Activated gamma-delta T cell treated with anti-CD3 and anti-CD28 coated beads, Interleukin-2, amount 50 U/mL, for 16 hours (primary cell): ENCODE results near the gene VLDLR.
"Not testable (repeated sequence)": the region's sequence is repeated elsewhere in the genome, so short reads cannot be mapped to it uniquely, and the experiment has no call there.

Source experiments
- DNase-seq: peaks from one replicate; pipeline ENCODE4 v3.0.0-alpha.2; 2020; ENCODE audit warnings: low read depth

Gene VLDLR

DNA sequence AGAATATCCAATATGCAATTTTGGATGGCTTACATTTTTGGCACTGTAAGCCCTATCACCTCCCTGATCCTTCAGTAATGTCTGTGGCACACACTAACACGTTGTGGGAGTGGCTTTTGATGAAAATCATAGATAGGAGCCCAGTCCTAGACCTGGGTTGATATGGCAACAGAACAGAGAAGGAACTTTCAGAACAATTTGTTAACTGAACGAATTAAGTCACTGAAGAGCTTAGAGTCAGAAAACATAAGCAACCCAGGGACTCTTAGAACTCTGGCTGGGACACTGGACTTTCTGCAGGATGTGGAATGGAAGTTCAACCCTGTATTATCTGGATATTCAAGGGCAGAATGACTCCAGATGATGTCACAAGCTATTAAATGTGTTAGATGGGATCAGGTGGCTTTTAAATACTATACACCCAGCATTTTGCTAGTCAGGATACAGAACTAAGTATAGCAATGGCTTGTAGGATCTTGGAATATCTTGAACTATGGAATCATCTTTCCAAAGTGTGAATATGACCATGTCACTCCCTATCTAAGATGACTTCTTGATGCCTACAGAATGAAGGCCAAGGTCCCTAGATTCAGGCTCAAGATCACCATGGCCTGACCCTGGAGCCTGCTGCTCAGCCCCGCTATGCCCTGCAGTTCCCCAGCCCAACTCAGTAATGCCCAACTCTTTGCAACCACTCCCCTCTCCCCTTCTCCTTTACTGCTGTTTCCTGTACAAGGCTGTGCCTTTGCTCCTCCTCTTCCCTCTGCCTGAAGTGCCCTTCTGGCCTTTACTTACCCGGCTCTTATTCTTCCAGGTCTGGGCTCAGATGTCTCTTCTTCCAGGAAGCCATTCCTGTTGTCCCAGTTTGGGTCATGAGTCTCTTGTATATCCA is 42.8 kb downstream of the VLDLR start:
- no peak for DNase-seq

DNA sequence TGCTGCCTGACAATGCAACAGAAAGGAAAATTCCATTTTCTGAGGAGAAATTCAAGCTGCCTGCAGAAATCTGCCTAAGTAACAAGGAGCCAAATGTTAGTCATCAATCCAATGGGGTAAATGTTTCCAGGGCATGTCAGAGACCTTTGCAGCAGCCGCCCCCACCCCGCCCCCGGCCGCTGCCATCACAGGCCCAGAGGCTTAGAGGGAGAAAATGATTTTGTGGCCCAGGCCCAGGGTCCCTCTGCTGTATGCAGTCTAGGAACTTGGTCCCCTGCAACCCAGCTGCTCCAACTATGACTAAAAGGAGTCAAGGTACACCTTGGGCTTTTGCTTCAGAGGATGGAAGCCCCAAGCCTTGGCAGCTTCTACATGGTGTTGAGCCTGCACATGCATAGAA is 45.0 kb downstream of the VLDLR start:
- DNase-seq, result no peak

DNA sequence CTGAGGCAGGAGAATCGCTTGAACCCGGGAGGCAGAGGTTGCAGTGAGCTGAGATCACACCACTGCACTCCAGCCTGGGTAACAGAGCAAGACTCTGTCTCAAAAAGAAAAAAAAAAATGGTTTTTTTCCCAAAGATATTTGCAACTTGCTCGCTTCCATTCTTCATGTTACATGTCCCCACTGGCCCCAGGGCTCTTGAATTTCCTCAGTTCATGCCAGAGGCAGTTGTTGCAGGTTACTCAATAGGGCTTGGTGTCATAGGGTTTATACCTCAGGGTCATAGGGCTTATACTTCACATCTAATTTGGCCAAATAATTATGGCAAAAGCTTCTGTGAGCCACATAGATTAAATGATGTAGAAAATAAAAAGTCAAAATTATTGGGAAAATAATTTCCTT is 51.6 kb downstream of the VLDLR start:
- DNase-seq, result no peak

DNA sequence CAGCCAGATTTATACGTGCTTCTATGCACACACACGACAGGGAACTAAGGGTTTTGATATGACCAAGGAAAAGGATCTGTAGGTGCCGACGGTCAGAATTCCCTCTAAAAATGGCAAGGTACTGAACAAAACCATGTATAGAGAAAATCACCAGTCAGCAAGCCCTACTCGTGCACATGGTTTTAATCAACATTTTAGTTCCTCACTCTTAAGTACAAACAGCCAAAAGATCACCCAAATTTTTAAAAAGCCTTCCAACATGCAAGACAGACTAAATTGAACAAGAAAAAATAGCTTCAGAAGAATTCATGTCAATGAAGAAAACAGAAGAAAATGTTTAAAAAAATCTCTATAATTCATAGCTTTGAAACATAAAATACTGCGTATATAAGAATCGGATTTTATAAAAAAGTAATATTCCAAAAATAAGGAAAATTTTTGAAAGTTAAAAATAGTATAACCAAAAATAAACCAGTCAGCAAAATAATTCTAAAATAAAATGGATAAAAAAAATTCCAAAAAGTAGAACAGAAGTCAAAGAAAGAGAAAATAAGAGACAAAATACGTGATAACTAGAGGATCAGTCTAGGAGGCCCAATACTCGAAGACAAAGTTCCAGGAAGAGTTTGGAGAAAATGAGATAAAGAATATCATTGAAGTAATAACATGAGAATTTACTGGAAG is 52.7 kb downstream of the VLDLR start:
- DNase-seq, result no peak

DNA sequence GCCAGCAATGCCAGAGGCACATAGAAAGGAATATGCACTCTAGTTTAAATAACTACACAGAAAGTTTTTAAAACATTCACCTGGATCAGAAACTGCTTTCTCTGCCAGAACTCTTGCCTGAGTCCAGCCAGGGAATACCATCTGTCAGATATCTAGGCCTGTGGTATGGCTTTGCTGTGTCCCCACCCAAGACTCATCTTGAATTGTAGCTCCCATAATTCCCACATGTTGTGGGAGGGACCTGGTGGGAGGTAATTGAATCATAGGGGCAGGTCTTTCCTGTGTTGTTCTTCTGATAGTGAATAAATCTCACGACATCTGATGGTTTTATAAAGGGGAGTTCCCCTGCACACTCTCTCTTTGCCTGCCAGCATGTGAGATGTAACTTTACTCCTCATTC is 54.2 kb downstream of the VLDLR start:
- DNase-seq, result no peak

DNA sequence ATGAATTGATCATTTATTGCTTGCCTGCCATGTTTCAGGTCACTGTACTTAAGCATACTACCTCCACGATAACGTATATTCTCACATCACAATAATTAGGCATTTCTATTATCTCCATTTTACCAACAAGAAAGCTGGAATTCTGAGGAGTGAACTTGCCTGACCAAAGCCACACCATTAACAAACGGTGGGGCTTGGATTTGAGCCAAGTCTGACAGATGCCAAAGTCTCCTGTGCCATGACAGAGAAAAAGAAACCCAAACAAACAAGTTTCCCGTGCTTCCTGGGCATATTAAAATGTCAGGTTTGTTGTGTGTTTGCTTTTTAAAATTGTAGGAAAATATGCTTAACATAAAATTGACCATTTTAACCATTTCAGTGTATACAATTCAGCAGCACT is 54.9 kb downstream of the VLDLR start:
- no peak for DNase-seq

DNA sequence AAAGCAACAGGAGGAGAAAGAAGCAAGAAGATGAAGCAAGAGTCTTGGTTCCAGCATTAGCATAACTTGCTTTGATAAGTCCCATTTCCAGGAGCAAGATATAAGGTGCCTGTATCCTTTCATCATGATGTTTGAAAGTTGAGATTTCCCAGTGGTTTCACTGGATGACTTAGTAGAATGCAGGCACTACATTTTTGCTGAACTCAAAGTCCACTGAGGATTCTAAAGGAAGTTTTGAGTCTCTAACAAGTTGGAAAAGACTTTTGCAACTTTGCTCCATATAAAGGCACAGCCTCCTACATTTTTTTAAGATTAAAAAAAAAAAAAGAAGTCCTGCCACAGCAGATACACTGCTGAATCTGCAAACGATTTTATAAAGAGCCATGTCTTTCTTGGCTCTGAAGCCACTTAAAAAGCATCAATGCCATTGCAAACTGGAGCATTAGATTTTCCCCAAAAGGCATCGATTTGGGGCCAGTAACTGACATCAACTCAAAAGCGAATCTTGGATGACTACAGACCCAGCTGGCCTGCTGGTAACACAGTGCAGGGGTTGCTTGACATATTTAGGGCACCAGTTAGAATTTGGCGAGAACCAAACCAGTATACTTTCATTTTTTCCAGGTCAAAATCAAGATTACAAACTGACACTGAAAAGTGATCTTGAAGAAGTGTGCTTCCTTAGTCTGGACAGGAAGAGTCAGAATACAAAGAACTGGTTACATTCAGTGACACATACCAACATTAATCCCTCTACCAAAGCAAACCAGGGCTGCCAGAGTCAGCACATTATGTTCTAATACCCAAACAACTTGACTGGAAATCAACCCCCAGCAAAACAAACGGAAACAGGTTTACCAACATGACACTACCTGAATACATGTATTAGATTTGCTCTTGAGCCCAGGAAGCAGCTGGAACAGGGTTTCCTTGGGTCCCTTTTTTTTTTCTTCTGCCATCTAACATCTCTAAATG is 56.6 kb downstream of the VLDLR start:
- DNase-seq, result no peak

DNA sequence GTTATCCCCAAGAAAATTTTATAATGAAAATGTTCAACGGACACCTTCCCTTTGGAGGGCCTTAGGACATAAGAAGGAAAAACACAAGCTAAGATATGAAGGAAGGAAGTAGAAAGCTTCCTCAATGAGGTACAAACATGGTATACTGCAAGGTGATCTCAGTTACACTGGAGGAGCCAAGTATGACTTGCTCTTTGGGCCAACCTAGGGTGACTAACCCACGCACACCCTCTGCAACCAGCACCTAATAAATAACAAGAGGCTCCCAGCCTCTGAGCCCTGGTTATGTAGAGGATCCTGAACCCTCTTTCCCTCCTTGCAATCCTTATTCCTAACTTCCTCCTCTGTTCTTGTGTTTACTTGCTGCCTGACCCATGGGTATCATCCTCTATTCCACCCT is 57.4 kb downstream of the VLDLR start:
- DNase-seq, result no peak

DNA sequence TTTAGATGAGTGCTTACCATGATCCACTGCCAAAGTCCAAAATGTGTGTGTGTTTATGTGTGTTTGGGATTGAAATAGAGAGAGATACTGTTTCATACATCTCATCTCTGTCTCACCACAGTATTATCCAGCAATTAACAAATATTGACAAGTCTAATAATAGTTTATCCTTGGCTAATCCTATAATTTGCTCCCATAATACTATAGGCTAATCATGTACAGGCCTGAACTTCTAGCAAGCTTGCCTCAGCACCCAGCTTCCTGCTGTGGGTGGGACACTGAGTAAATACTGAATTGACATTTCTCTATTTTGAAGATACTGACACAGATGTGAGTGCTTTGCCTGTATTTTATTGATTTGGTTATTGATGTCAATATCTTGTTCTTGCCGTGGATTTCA is 60.4 kb downstream of the VLDLR start:
- DNase-seq, result no peak

DNA sequence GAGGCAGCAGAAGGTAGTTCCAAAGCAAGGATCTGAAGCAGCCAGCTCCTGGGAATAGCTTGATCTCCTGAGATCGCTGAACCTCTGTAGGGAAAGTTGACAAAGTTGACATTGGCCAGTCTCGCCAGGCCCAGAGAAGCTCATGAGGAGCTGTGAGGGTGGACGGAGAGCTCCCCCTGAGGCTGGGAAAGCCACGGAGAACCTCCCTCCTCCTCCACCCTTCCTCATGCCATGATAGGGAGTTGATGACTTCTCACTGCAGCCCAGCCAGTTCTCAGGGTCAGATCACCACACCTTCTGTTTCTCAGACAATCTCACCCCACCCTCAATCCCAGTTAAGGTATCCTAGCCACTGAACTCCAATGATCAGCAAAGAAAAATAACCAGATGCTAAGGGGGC is 65.3 kb downstream of the VLDLR start:
- no peak for DNase-seq

DNA sequence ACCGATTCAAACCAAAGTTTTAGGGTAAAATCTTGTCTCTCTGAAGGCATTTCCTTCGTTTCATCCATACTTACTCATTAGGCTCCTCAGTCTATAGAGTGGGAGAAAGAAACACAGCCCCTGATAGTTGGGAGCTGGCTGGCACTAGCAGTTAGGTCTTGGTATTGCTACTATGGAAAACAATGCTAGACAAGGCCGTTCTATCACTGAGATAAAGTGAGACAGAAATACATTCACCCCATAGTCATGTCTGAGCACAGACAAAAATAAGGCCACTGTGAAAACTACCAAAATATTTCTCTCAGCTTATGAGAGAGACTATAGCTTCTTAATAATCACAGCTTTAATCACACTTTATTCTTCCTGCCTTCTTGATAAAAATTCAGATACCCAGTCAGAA is 67.0 kb downstream of the VLDLR start:
- DNase-seq, result no peak

DNA sequence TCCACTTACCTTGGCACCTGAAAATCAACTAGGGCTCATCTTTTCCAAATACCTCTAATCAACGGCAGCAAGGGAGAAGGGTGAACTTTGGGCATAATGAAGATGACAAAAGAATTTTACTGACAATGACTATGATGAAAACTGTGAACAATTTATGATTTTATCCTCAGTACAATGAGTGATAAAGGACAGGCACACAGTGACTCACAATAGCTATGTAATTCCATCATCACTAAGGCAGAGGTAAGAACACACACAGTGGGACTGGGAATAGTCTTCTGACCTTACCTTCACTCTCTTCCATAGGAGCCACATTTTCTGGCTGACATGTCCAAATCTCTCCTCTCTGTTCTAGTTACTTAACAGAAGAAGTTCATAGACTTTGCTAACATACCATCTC is 69.6 kb downstream of the VLDLR start:
- DNase-seq, result no peak

DNA sequence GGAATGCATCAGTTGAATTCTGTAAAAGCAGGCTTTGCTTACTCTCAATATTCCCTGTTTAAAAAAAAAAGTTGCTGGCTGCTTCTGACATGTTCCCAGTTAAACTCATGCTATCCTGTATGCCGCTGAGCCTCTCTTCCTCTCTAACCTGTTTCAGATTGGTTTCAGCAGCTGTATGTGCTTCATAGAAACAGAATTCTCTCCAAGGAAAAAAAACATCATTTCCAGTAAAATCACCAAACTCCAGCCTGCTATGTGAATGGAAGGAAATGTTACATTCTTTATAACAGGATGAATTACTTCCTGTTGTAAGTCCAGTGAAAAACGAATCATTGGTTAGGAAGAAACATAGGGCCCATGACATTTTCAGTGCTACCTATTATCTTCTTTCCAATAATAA is 70.0 kb downstream of the VLDLR start:
- no peak for DNase-seq

DNA sequence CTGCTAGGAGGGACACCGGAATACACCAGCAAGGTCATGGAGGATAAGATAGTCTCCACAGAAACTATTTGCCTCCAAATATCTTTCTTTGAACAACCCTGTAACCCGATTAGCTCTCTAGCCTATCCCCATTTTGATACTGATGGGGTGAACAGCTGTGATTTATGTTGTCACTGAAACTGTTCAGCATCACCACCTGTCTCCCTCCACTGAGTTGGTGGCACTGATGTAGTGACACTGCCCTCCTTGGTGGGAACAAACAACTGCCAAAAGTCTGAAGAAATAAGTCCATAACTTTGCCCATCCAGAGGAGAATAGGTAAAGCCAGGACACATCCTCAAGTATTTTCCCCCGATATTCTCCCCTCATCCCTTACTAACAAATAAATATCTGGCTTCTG is 71.5 kb downstream of the VLDLR start:
- no peak for DNase-seq

DNA sequence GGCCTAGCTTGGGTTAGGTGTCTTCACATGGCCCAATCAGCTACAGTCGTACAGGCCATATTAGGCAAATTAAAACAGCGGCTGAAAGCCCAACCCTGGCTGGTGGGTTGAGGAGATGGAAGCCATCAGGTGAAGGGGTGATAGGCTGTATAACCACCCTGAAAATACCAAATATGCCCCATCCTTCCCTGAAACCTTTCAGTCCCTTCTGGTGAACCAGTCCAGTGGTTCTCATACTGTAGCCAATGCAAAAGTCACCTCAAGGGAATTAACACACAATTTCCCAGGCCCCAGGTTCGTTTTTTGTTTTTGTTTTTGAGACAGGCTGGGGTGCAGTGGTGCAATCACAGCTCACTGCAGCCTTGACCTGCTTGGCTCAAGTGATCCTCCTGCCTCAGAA is 75.9 kb downstream of the VLDLR start:
- DNase-seq, result no peak

DNA sequence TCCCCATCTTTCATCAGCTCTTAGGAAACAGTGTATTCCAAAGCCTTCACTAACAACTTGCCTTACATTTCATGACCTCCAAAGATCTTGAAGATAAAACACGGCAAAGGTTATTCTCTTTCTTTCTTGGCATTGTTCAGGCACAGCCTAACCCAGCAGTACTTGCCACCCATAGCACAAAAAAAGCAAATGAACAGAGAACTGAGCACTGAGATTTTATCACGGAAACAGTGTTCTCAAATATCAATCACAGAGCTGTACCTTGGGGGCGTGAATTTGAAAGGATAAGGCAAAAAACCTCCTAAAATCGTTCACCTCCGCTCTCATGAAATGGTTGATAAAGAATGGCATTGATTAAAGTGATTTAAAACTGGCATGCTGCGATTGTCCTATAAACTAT is 78.8 kb downstream of the VLDLR start:
- no peak for DNase-seq

DNA sequence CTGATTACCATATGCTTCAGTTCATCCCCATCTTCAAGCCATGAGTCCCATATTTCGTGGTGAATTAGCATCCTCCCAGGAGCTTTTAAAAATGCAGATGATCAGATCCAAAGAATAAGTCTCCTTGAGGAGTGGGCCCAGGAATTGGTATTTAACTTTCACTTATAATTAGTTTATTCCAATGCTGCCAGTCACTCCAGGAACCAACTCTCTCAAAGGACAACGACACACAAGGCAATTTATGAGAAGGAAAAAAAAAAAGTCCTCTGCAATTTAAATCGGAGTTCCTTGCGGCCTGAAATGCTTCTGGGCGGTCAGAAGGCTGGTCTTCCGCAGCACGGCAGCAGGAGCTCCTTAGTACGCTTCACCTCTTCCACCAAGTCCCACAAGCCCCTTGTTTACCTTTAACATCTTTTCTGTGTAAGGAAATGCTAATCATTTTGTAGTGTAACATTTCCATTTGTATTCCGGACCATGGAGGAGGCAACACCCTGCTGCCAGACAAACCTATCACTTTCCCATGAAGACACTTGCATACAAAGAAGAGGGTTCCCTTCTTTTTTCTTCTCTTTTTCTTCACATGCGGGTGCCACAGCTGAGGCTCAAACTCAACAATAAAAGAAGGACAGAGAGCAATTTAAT is 79.4 kb downstream of the VLDLR start:
- DNase-seq, result no peak

DNA sequence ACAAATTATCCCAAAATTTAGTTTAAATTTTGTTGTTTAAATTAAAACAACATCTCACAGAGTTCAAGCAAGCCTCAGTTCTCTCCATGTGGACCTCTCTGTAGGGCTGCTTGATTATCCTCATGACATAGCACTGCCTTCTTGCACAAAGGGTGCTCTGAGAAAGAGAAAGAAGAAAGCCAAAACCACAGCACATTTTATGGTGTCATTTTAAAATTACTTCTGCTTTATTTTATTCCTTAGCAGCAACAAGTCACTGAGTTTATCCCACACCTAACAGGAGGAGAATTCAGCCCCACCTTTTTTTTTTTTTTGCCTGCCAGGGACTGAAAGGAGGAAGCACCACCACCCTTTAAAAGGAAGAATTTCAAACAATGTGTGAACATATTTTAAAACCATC is 82.9 kb downstream of the VLDLR start:
- DNase-seq, result no peak

DNA sequence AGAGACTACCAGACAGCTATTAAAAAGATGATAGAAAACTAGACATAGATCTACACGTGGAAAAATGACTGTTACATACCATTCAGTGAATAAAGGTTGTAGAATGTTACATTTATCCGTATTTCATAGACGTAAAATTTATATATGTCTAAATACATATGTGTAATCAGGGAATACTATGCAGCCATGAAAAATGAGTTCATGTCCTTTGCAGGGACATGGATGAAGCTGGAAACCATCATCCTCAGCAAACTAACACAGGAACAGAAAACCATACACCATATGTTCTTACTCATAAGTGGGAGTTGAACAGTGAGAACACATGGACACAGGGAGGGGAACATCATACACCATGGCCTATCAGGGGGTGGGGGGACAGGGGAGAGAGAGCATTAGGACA is 85.7 kb downstream of the VLDLR start:
- DNase-seq, result not testable (repeated sequence)
